HepG2 (cell line): ENCODE results near the gene ZDHHC21. TPM values are rescaled to one million over a fixed set of nuclear protein-coding genes. Genes with fewer than 3 reads are reported as not detected.

Experiments used
- ARHGAP35 ChIP-seq: sonication (generic); formaldehyde crosslinking; IDR thresholded peaks from 2 replicates; pipeline ENCODE4 v1.9.0; 2022; ENCODE audit warnings: mild to moderate bottlenecking, inconsistent platforms, moderate library complexity, missing genetic modification reagents, borderline replicate concordance
- CBX5 ChIP-seq: sonication (generic); formaldehyde crosslinking; IDR thresholded peaks from 2 replicates; pipeline ENCODE4 v1.4.0; 2020; ENCODE audit warnings: missing genetic modification reagents, borderline replicate concordance
- CC2D1A ChIP-seq: sonication (generic); formaldehyde crosslinking; IDR thresholded peaks from 2 replicates; pipeline ENCODE4 v1.8.1; 2023; ENCODE audit warnings: mild to moderate bottlenecking, missing genetic modification reagents
- DPF2 ChIP-seq: sonication (generic); formaldehyde crosslinking; IDR thresholded peaks from 2 replicates; pipeline ENCODE4 v1.4.0; 2020; ENCODE audit warnings: mild to moderate bottlenecking, low read depth, missing genetic modification reagents, borderline replicate concordance
- DR1 ChIP-seq: sonication (generic); formaldehyde crosslinking; IDR thresholded peaks from 2 replicates; pipeline ENCODE4 v1.8.0; 2021; ENCODE audit warnings: mild to moderate bottlenecking, missing genetic modification reagents, inconsistent platforms
- EEA1 ChIP-seq: sonication (generic); formaldehyde crosslinking; IDR thresholded peaks from 2 replicates; pipeline ENCODE4 v1.5.1; 2020; ENCODE audit warnings: mild to moderate bottlenecking, missing genetic modification reagents, borderline replicate concordance
- HDAC6 ChIP-seq: fragments of 200-600 bp; sonication (generic); IDR thresholded peaks from 2 replicates; pipeline ENCODE4 v1.7.0; 2017; ENCODE audit warnings: mild to moderate bottlenecking, antibody characterized with exemption, low read length, low read depth
- IRX3 ChIP-seq: sonication (generic); formaldehyde crosslinking; IDR thresholded peaks from 2 replicates; pipeline ENCODE4 v1.8.1; 2023; ENCODE audit warnings: mild to moderate bottlenecking, low read depth, missing genetic modification reagents, borderline replicate concordance
- KAT8 ChIP-seq: IDR thresholded peaks from 2 replicates; pipeline ENCODE4 v1.6.1; 2016; ENCODE audit warnings: missing genetic modification reagents, missing compliant biosample characterization
- NAIF1 ChIP-seq: sonication (generic); formaldehyde crosslinking; IDR thresholded peaks from 2 replicates; pipeline ENCODE4 v1.5.0; 2020; ENCODE audit warnings: mild to moderate bottlenecking, missing genetic modification reagents, borderline replicate concordance
- RBM39 ChIP-seq: fragments of 200-400 bp; formaldehyde crosslinking; IDR thresholded peaks from one replicate; pipeline ENCODE4 v1.6.1; 2018; ENCODE audit warnings: antibody characterized with exemption, mild to moderate bottlenecking, low read depth, low read length; ENCODE audit not compliant: poor library complexity, severe bottlenecking
- SATB2 ChIP-seq: sonication (generic); formaldehyde crosslinking; IDR thresholded peaks from 2 replicates; pipeline ENCODE4 v1.5.0; 2020; ENCODE audit warnings: missing genetic modification reagents
- SOX6 ChIP-seq, 2 experiments: fragments of 450-650 bp in 1 of 2; sonication (generic) in 1 of 2; formaldehyde crosslinking in 1 of 2; IDR thresholded peaks; 2 replicates each; pipeline versions ENCODE4 v1.4.0 to v1.6.1; 2017 to 2020; ENCODE audit warnings: antibody characterized with exemption in 1 of 2, mild to moderate bottlenecking in 1 of 2, missing genetic modification reagents in 1 of 2
- SP4 ChIP-seq: sonication (generic); formaldehyde crosslinking; IDR thresholded peaks from 2 replicates; pipeline ENCODE4 v1.8.1; 2023; ENCODE audit warnings: mild to moderate bottlenecking, missing genetic modification reagents
- TBL1XR1 ChIP-seq: fragments of 150-350 bp; IDR thresholded peaks from 2 replicates; pipeline ENCODE4 v1.6.1; 2014; ENCODE audit warnings: borderline replicate concordance, low read length; ENCODE audit not compliant: partially characterized antibody
- TOE1 ChIP-seq: sonication (generic); formaldehyde crosslinking; IDR thresholded peaks from 2 replicates; pipeline ENCODE4 v1.4.0; 2020; ENCODE audit warnings: mild to moderate bottlenecking, missing genetic modification reagents
- U2AF2 ChIP-seq: fragments of 200-400 bp; formaldehyde crosslinking; IDR thresholded peaks from 2 replicates; pipeline ENCODE4 v1.6.1; 2017; ENCODE audit warnings: low read depth, mild to moderate bottlenecking, low read length
- ZBTB38 ChIP-seq: sonication (generic); formaldehyde crosslinking; IDR thresholded peaks from 2 replicates; pipeline ENCODE4 v1.5.1; 2020; ENCODE audit warnings: mild to moderate bottlenecking, missing genetic modification reagents
- ZFAT ChIP-seq: sonication (generic); formaldehyde crosslinking; conservative IDR thresholded peaks from 2 replicates; pipeline ENCODE4 v1.8.1; 2023; ENCODE audit warnings: missing genetic modification reagents, inconsistent platforms
- ZNF260 ChIP-seq: sonication (generic); formaldehyde crosslinking; IDR thresholded peaks from 2 replicates; pipeline ENCODE4 v1.4.0; 2020; ENCODE audit warnings: missing genetic modification reagents, low read depth, mild to moderate bottlenecking, borderline replicate concordance
- ZNF337 ChIP-seq: sonication (generic); formaldehyde crosslinking; IDR thresholded peaks from 2 replicates; pipeline ENCODE4 v1.5.1; 2020; ENCODE audit warnings: missing genetic modification reagents, low read depth, mild to moderate bottlenecking, borderline replicate concordance
- ZNF343 ChIP-seq: sonication (generic); formaldehyde crosslinking; IDR thresholded peaks from 2 replicates; pipeline ENCODE4 v1.4.0; 2020; ENCODE audit warnings: mild to moderate bottlenecking, missing genetic modification reagents
- ZNF383 ChIP-seq: sonication (generic); formaldehyde crosslinking; IDR thresholded peaks from 2 replicates; pipeline ENCODE4 v1.4.0; 2020; ENCODE audit warnings: missing genetic modification reagents, mild to moderate bottlenecking, borderline replicate concordance
- ZNF446 ChIP-seq: sonication (generic); formaldehyde crosslinking; IDR thresholded peaks from 2 replicates; pipeline ENCODE4 v1.5.0; 2020; ENCODE audit warnings: mild to moderate bottlenecking, missing genetic modification reagents
- ZNF652 ChIP-seq: IDR thresholded peaks from 2 replicates; pipeline ENCODE4 v1.6.1; 2016; ENCODE audit warnings: low read depth, borderline replicate concordance
- ZNF878 ChIP-seq: sonication (generic); formaldehyde crosslinking; IDR thresholded peaks from 2 replicates; pipeline ENCODE4 v1.8.1; 2023; ENCODE audit warnings: mild to moderate bottlenecking, missing genetic modification reagents, moderate library complexity
- ZSCAN9 ChIP-seq: IDR thresholded peaks from 2 replicates; pipeline ENCODE4 v1.6.1; 2016; ENCODE audit warnings: borderline replicate concordance
- polyA plus RNA-seq, 8 experiments: library from polyadenylated mRNA; depleted of rRNA in 3 of 8; stranded (reverse) in 7 of 8; unstranded in 1 of 8; fragments of >200 nt; fragmentation: Illumina TruSeq in 4 of 8; extraction: Trizol in 4 of 8; gene quantifications; 2 replicates each; pipeline versions ENCODE4 v1.2.1 to v1.2.3, GENCODE V29; 2011 to 2016; ENCODE audit warnings: low read depth in 4 of 8, missing spikeins in 1 of 8, mixed read lengths in 1 of 8; ENCODE audit not compliant: insufficient read depth in 1 of 8
- total RNA-seq, 5 experiments: library from RNA; depleted of rRNA; stranded (reverse); fragments of >200 nt; fragmentation: Illumina TruSeq; extraction: Trizol; gene quantifications; 2 replicates each; pipeline ENCODE4 v1.2.3, GENCODE V29; 2016; ENCODE audit warnings: low read depth in 1 of 5
- TF ChIP-seq, protein P1 (sequence below): sonication (generic); formaldehyde crosslinking; IDR thresholded peaks from 2 replicates; pipeline ENCODE4 v1.4.0; 2020; ENCODE audit warnings: missing genetic modification reagents
- TF ChIP-seq, protein P2 (sequence below): sonication (generic); formaldehyde crosslinking; IDR thresholded peaks from 2 replicates; pipeline ENCODE4 v1.9.0; 2022; ENCODE audit warnings: missing genetic modification reagents, mild to moderate bottlenecking, borderline replicate concordance

The ZDHHC21 gene
- total and polyA plus RNA-seq, 2 of the 13 experiments (the other 11 are each of a cell fraction or from before 2014, with no cell fraction given) = 2.4 to 3.7 TPM

DNA sequence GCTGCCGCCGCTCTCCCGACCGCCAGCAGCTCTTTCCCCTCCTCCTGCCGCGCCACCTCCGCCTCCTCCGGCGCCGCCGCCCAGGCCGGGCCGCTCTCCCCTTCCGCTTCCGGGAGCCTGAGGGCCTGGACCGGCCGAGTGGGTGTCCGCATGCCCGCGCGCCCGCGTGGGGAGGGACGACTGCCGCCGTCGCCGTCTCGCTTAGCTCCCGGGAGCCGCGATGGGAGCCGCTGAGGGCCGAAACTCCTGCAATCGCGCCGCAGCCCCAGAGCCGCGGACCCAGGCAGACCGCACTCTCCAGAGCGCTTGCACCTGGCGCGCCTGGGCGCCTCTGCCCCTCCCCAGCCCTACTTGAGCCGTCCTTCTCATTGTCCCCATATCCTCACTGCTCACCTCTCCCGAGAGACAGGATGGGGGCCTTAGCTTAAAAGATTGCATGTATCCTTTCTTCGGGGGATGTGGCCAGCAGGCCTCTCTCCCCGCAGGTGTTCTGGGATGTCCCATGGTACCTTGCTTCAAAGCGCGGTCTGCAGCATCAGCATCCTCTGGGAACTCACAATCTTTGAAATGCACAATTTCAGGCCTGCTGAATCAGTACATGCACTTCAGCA, at the start of gene ZDHHC21 (continued):
- TF ChIP-seq ZNF260 (CRISPR knock-in tag) = no peak
- TF ChIP-seq RBM39 = peak; percentile 65
- peak; percentile 36; the same call in 1 of the 2 replicates for TF ChIP-seq DR1 (CRISPR knock-in tag)
- TF ChIP-seq IRX3 = no peak
- no peak for TF ChIP-seq CC2D1A (CRISPR knock-in tag)
- 0 out of 2 replicates have a peak, but pooled peaks have one; percentile 25 for TF ChIP-seq ZNF337 (CRISPR knock-in tag)
- TF ChIP-seq SP4 (CRISPR knock-in tag) = peak; percentile 50; the same call in 1 of the 2 replicates
- TF ChIP-seq DPF2 = no peak
- TF ChIP-seq TBL1XR1 = no peak
- TF ChIP-seq SATB2 (CRISPR knock-in tag) = no peak
- no peak for TF ChIP-seq NAIF1 (CRISPR knock-in tag)
- TF ChIP-seq ZNF383 = no peak
- peak; percentile 50; the same call in 1 of the 2 replicates for TF ChIP-seq EEA1 (CRISPR knock-in tag)
- TF ChIP-seq KAT8 = peak; percentile 87
- no peak for TF ChIP-seq CBX5 (CRISPR knock-in tag)
- no peak for TF ChIP-seq U2AF2
- no peak for TF ChIP-seq ZFAT
- TF ChIP-seq ZNF652 (CRISPR knock-in tag) = no peak
- peak; percentile 76; the same call in 1 of the 2 replicates for TF ChIP-seq ARHGAP35 (CRISPR knock-in tag)
- peak; percentile 82; the same call in 1 of the 2 replicates for TF ChIP-seq ZNF446 (CRISPR knock-in tag)
- TF ChIP-seq, protein P1, sequence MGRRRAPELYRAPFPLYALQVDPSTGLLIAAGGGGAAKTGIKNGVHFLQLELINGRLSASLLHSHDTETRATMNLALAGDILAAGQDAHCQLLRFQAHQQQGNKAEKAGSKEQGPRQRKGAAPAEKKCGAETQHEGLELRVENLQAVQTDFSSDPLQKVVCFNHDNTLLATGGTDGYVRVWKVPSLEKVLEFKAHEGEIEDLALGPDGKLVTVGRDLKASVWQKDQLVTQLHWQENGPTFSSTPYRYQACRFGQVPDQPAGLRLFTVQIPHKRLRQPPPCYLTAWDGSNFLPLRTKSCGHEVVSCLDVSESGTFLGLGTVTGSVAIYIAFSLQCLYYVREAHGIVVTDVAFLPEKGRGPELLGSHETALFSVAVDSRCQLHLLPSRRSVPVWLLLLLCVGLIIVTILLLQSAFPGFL (CRISPR knock-in tag) = no peak
- no peak for TF ChIP-seq TOE1
- no peak for TF ChIP-seq ZNF878 (CRISPR knock-in tag)
- TF ChIP-seq ZNF343 (CRISPR knock-in tag) = no peak
- no peak for TF ChIP-seq HDAC6
- TF ChIP-seq, protein P2, sequence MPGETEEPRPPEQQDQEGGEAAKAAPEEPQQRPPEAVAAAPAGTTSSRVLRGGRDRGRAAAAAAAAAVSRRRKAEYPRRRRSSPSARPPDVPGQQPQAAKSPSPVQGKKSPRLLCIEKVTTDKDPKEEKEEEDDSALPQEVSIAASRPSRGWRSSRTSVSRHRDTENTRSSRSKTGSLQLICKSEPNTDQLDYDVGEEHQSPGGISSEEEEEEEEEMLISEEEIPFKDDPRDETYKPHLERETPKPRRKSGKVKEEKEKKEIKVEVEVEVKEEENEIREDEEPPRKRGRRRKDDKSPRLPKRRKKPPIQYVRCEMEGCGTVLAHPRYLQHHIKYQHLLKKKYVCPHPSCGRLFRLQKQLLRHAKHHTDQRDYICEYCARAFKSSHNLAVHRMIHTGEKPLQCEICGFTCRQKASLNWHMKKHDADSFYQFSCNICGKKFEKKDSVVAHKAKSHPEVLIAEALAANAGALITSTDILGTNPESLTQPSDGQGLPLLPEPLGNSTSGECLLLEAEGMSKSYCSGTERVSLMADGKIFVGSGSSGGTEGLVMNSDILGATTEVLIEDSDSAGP (CRISPR knock-in tag) = peak; percentile 90
- TF ChIP-seq ZBTB38 (CRISPR knock-in tag) = peak; percentile 61; the same call in 1 of the 2 replicates
- no peak for TF ChIP-seq ZSCAN9 (CRISPR knock-in tag)
- TF ChIP-seq SOX6 (IDR thresholded peaks at IDR 0.05) = no peak
- no peak for TF ChIP-seq SOX6 (CRISPR knock-in tag; IDR thresholded peaks at IDR 0.05)
